ENCODE data around the gene DCC. TPM values are rescaled to one million over a fixed set of nuclear protein-coding genes. Genes with fewer than 3 reads are reported as not detected.

Gene DCC
- total and polyA plus RNA-seq, 2 experiments from 2014 or later: 0.53 to 0.73 TPM

- Histone ChIP-seq H3K79me2 (replicated peaks; ENCODE audit: insufficient read depth) (no peaks in the 10 kb centered on the region), H4K20me1 (replicated peaks; ENCODE audit: insufficient read depth) (no peaks in the 10 kb centered on the region), H3K27ac (ENCODE audit: low read depth) (no peak overlapping the region), H3K4me1 (ENCODE audit: insufficient read depth) (no peaks in the 10 kb centered on the region), H3K4me2 (no peak overlapping the region), H3K9me2 (ENCODE audit: insufficient read depth) (no peaks in the 10 kb centered on the region; the same call in 1 of the 2 replicates), H3K36me3 (ENCODE audit: insufficient read depth) (no peaks in the 10 kb centered on the region), H2AFZ (no peak overlapping the region), H3K27me3 (ENCODE audit: insufficient read depth) (no peaks in the 10 kb centered on the region), H3F3A (replicated peaks; ENCODE audit: low read depth) (no peaks in the 10 kb centered on the region), H3K4me3 (no peak overlapping the region)
- DNase-seq (ENCODE audit: low spot score): no peak
- H3K36me3 Mint-ChIP-seq (ENCODE audit: low read depth): peaks cover 6% of the 10 kb centered on the region; the same call in 2 of the 3 replicates
- H3K27ac Mint-ChIP-seq: no peak overlapping the region
- TF ChIP-seq ZNF331 (CRISPR knock-in tag; IDR thresholded peaks at IDR 0.05; ENCODE audit: low read depth) (no peak), JUNB (IDR thresholded peaks at IDR 0.05; ENCODE audit: unreplicated experiment) (no peak)
- no peak for ATAC-seq
- no peaks in the 10 kb centered on the region for H3K27me3 Mint-ChIP-seq (ENCODE audit: insufficient read depth, low read depth, poor library complexity)
- H3K9me3 Mint-ChIP-seq: peaks cover 8% of the 10 kb centered on the region
- H3K4me1 Mint-ChIP-seq: no peaks in the 10 kb centered on the region
- H3K4me3 Mint-ChIP-seq: no peak overlapping the region
Observed at GRCh38 chr18:52489396-52490306, 149.7 kb downstream of the DCC start.

- ATAC-seq: no peak
- Histone ChIP-seq H2AFZ (no peak overlapping the region), H4K20me1 (replicated peaks; ENCODE audit: insufficient read depth) (no peaks in the 10 kb centered on the region), H3K27ac (ENCODE audit: low read depth) (no peak overlapping the region), H3K79me2 (replicated peaks; ENCODE audit: insufficient read depth) (no peaks in the 10 kb centered on the region), H3K27me3 (ENCODE audit: insufficient read depth) (no peaks in the 10 kb centered on the region), H3K4me2 (no peak overlapping the region), H3K4me3 (no peak overlapping the region), H3K36me3 (ENCODE audit: insufficient read depth) (no peaks in the 10 kb centered on the region), H3K4me1 (ENCODE audit: insufficient read depth) (no peaks in the 10 kb centered on the region), H3F3A (replicated peaks; ENCODE audit: low read depth) (no peaks in the 10 kb centered on the region), H3K9me2 (ENCODE audit: insufficient read depth) (no peaks in the 10 kb centered on the region; the same call in none of the 2 replicates)
- peaks cover 6% of the 10 kb centered on the region; the same call in 2 of the 3 replicates for H3K36me3 Mint-ChIP-seq (ENCODE audit: low read depth)
- no peak overlapping the region for H3K4me3 Mint-ChIP-seq
- no peaks in the 10 kb centered on the region for H3K27me3 Mint-ChIP-seq (ENCODE audit: insufficient read depth, low read depth, poor library complexity)
- DNase-seq (ENCODE audit: low spot score): no peak
- no peak overlapping the region for H3K27ac Mint-ChIP-seq
- peaks cover 8% of the 10 kb centered on the region for H3K9me3 Mint-ChIP-seq
- no peaks in the 10 kb centered on the region for H3K4me1 Mint-ChIP-seq
- TF ChIP-seq EZH2phosphoT487 (IDR thresholded peaks at IDR 0.05; ENCODE audit: unreplicated experiment): no peak
- TF ChIP-seq EZH2 (IDR thresholded peaks at IDR 0.05; ENCODE audit: low read depth, unreplicated experiment): no peak
- TF ChIP-seq ETS1 (IDR thresholded peaks at IDR 0.05): no peak
- TF ChIP-seq ZNF462 (CRISPR knock-in tag; IDR thresholded peaks at IDR 0.05): no peak
- TF ChIP-seq ZNF114 (CRISPR knock-in tag; IDR thresholded peaks at IDR 0.05): no peak
- no peak for TF ChIP-seq JUNB (IDR thresholded peaks at IDR 0.05; ENCODE audit: unreplicated experiment)
- no peak for TF ChIP-seq CREB1 (CRISPR knock-in tag; IDR thresholded peaks at IDR 0.05; ENCODE audit: low read depth)
- no peak for TF ChIP-seq ZNF331 (CRISPR knock-in tag; IDR thresholded peaks at IDR 0.05; ENCODE audit: low read depth)
- TF ChIP-seq CTCF (conservative IDR thresholded peaks at IDR 0.05; ENCODE audit: low read depth in 2 of 2): no peak
- TF ChIP-seq POLR2AphosphoS5 (IDR thresholded peaks at IDR 0.05; ENCODE audit: low read depth): no peak
- TF ChIP-seq NANOG (IDR thresholded peaks at IDR 0.05; ENCODE audit: borderline replicate concordance): no peak
Observed at GRCh38 chr18:52496426-52496825, 156.4 kb downstream of the DCC start.

Measured in GM23338 (cell line).